HG03175 (cell line): Measurements from ENCODE around the gene MYOM1.
"Not testable (repeated sequence)": the region's sequence is repeated elsewhere in the genome, so short reads cannot be mapped to it uniquely, and the experiment has no call there.

ENCODE experiments used
- ATAC-seq: cut with Tn5 transposase; IDR thresholded peaks from one replicate; pipeline ENCODE4 v1.9.1; 2021; ENCODE audit warnings: mild to moderate bottlenecking, moderate library complexity; ENCODE audit not compliant: unreplicated experiment

The MYOM1 gene

GRCh38 chr18:3093624-3094337, 126.0 kb downstream of the MYOM1 start:
- no peak for ATAC-seq

- ATAC-seq, result no peak
Observed at GRCh38 chr18:3092727-3093126, 127.0 kb downstream of the MYOM1 start.

GRCh38 chr18:3089579-3089978, 130.2 kb downstream of the MYOM1 start:
- ATAC-seq, result no peak

GRCh38 chr18:3088449-3088848, 131.3 kb downstream of the MYOM1 start:
- ATAC-seq, result no peak

- ATAC-seq, result no peak
Observed at GRCh38 chr18:3086871-3087270, 132.9 kb downstream of the MYOM1 start.

GRCh38 chr18:3085612-3086011, 134.2 kb downstream of the MYOM1 start:
- no peak for ATAC-seq

GRCh38 chr18:3084206-3084605, 135.6 kb downstream of the MYOM1 start:
- no peak for ATAC-seq

GRCh38 chr18:3083766-3084165, 136.0 kb downstream of the MYOM1 start:
- no peak for ATAC-seq

GRCh38 chr18:3081584-3081991, 138.2 kb downstream of the MYOM1 start:
- ATAC-seq, result no peak

- ATAC-seq, result no peak
Observed at GRCh38 chr18:3079653-3080052, 140.1 kb downstream of the MYOM1 start.

- no peak for ATAC-seq
Observed at GRCh38 chr18:3075491-3075890, 144.3 kb downstream of the MYOM1 start.

GRCh38 chr18:3074087-3074486, 145.7 kb downstream of the MYOM1 start:
- no peak for ATAC-seq

- not testable (repeated sequence) for ATAC-seq
Observed at GRCh38 chr18:3073353-3073752, 146.4 kb downstream of the MYOM1 start.

- ATAC-seq, result no peak
Observed at GRCh38 chr18:3071676-3072075, 148.1 kb downstream of the MYOM1 start.

GRCh38 chr18:3069671-3070433, 149.9 kb downstream of the MYOM1 start:
- ATAC-seq, result no peak

- no peak for ATAC-seq
Observed at GRCh38 chr18:3067722-3068121, 152.0 kb downstream of the MYOM1 start.

GRCh38 chr18:3067165-3067661, 152.6 kb downstream of the MYOM1 start:
- no peak for ATAC-seq

GRCh38 chr18:3066341-3067110, 153.2 kb downstream of the MYOM1 start:
- ATAC-seq, result no peak

GRCh38 chr18:3063766-3064165, 156.0 kb downstream of the MYOM1 start:
- ATAC-seq, result not testable (repeated sequence)

- ATAC-seq, result no peak
Observed at GRCh38 chr18:3062798-3063680, 156.7 kb downstream of the MYOM1 start.
